K562 (cell line): ENCODE measurements around the gene CPVL. TPM values are rescaled to one million over a fixed set of nuclear protein-coding genes. Genes with fewer than 3 reads are reported as not detected.

Source experiments
- ATAC-seq: fragments of 200-7000 bp; cut with Tn5 transposase; 3 replicates; pipeline ENCODE4 v1.9.1; 2020; ENCODE audit warnings: moderate library complexity
- BruUV-seq: library from RNA; stranded (reverse); fragments of 400-500 nt; replicated peaks from 2 replicates; lab custom pipeline; 2021; lab: Mats Ljungman, UMichigan
- CTCF ChIA-PET: fragments of 300-600 bp; formaldehyde crosslinking; extraction: SDS; loops from one replicate; lab custom pipeline; 2021; ENCODE audit warnings: low intra/inter-chr PET ratio; lab: Yijun Ruan, JAX
- POLR2A ChIA-PET: fragments of 300-600, 350-650 bp; sonication (Branson Sonifier 250); formaldehyde crosslinking; extraction: SDS; loops from one replicate; lab custom pipeline; 2021; ENCODE audit warnings: antibody characterized with exemption, inconsistent platforms; lab: Yijun Ruan, JAX
- DNase-seq, 4 experiments: peaks; one replicate each; pipeline versions ENCODE4 v3.0.0 to v3.0.0-alpha.2; 2011 to 2018; ENCODE audit warnings: low spot score in 3 of 4, mixed read lengths in 3 of 4; ENCODE audit errors: extremely low read depth in 1 of 4
- FAIRE-seq: peaks from 2 replicates; lab custom pipeline; 2011; peaks lifted over from hg19 to GRCh38; lab: Jason Lieb, UNC
- H2AFZ ChIP-seq: 2 replicates; pipeline ENCODE4 v1.6.0; 2011; ENCODE audit warnings: low read depth, low read length, control low read depth, inconsistent platforms
- H3K27ac ChIP-seq: fragments of 200-600 bp; 3 replicates; pipeline ENCODE4 v1.8.0; 2011; ENCODE audit warnings: low read depth, mild to moderate bottlenecking, control low read depth, inconsistent platforms, low read length, moderate library complexity, mixed read lengths; ENCODE audit errors: extremely low read depth
- H3K27me3 ChIP-seq, 2 experiments: fragments of 300-600 bp in 1 of 2; 2 replicates in 1 of 2; 3 replicates in 1 of 2; pipeline versions ENCODE4 v1.6.0 to v1.8.0; 2011; ENCODE audit warnings: inconsistent platforms in 2 of 2, low read length in 2 of 2, mild to moderate bottlenecking in 1 of 2, mixed read lengths in 1 of 2, moderate library complexity in 1 of 2; ENCODE audit not compliant: control insufficient read depth in 2 of 2, insufficient read depth in 2 of 2
- H3K36me3 ChIP-seq: fragments of 300-600 bp; 3 replicates; pipeline ENCODE4 v1.8.0; 2011; ENCODE audit warnings: mild to moderate bottlenecking, low read length, inconsistent platforms; ENCODE audit not compliant: control insufficient read depth, insufficient read depth
- H3K4me1 ChIP-seq, 2 experiments: fragments of 200-600 bp in 1 of 2; replicated peaks in 1 of 2; 2 replicates in 1 of 2; 3 replicates in 1 of 2; pipeline versions ENCODE4 v1.5.1 to v1.8.0; 2011; ENCODE audit warnings: inconsistent platforms in 2 of 2, low read length in 2 of 2, mild to moderate bottlenecking in 1 of 2, mixed read lengths in 1 of 2, moderate library complexity in 1 of 2; ENCODE audit not compliant: control insufficient read depth in 2 of 2, insufficient read depth in 2 of 2
- H3K4me2 ChIP-seq: 2 replicates; pipeline ENCODE4 v1.6.1; 2011; ENCODE audit warnings: low read length, control low read depth, inconsistent platforms, mixed read lengths; ENCODE audit not compliant: insufficient read depth
- H3K4me3 ChIP-seq: fragments of 200-600 bp; sonication (generic), shearing (Covaris generic); 2 replicates; pipeline ENCODE4 v1.5.1; 2016; ENCODE audit warnings: control low read depth, inconsistent platforms
- H3K79me2 ChIP-seq: fragments of 200-600 bp; 3 replicates; pipeline ENCODE4 v1.8.0; 2011; ENCODE audit warnings: low read length, inconsistent platforms; ENCODE audit not compliant: control insufficient read depth, insufficient read depth
- H3K9ac ChIP-seq, 2 experiments: 2 replicates each; pipeline versions ENCODE4 v1.6.0 to v1.6.1; 2011; ENCODE audit warnings: low read depth in 2 of 2, low read length in 2 of 2, control low read depth in 1 of 2, inconsistent platforms in 1 of 2, mild to moderate bottlenecking in 1 of 2, mixed read lengths in 1 of 2; ENCODE audit not compliant: insufficient read depth in 1 of 2
- H3K9me1 ChIP-seq: one replicate; pipeline ENCODE4 v1.6.0; 2011; ENCODE audit warnings: inconsistent platforms, mild to moderate bottlenecking, low read length, moderate library complexity; ENCODE audit not compliant: control insufficient read depth, insufficient read depth
- H3K9me3 ChIP-seq: replicated peaks from 2 replicates; pipeline ENCODE4 v1.5.1; 2011; ENCODE audit warnings: low read depth, low read length, inconsistent platforms; ENCODE audit not compliant: control insufficient read depth, insufficient read depth
- H4K20me1 ChIP-seq: replicated peaks from 2 replicates; pipeline ENCODE4 v1.6.1; 2011; ENCODE audit warnings: low read length, inconsistent platforms, mixed read lengths; ENCODE audit not compliant: control insufficient read depth, insufficient read depth
- RBBP5 ChIP-seq: fragments of 200-600 bp; sonication (generic); IDR thresholded peaks from 2 replicates; pipeline ENCODE4 v1.6.1; 2012; ENCODE audit warnings: borderline replicate concordance, mild to moderate bottlenecking, low read length, control low read depth, inconsistent platforms; ENCODE audit not compliant: insufficient read depth, poor library complexity, severe bottlenecking
- TEAD4 ChIP-seq, 2 experiments: sonication (generic) in 1 of 2; formaldehyde crosslinking in 1 of 2; IDR thresholded peaks; 2 replicates each; pipeline versions ENCODE4 v1.6.1 to v1.8.0; 2012 to 2022; ENCODE audit warnings: borderline replicate concordance in 1 of 2, inconsistent platforms in 1 of 2, low read length in 1 of 2, mild to moderate bottlenecking in 1 of 2, missing genetic modification reagents in 1 of 2
- ZNF165 ChIP-seq: fragments of 250-450 bp; sonication (Bioruptor Pico); IDR thresholded peaks from 2 replicates; pipeline ENCODE4 v1.4.0; 2020; ENCODE audit warnings: borderline replicate concordance
- ZNF232 ChIP-seq: sonication (generic); formaldehyde crosslinking; IDR thresholded peaks from 2 replicates; pipeline ENCODE4 v1.8.0; 2022; ENCODE audit warnings: mild to moderate bottlenecking, missing genetic modification reagents
- in situ Hi-C: fragments of 300-500 bp; cut with MboI; formaldehyde crosslinking; loops from 4 replicates; pipeline ENCODE4 v1.15.0; 2018; ENCODE audit warnings: inconsistent platforms, mixed read lengths
- intact Hi-C: fragments of 100-400 bp; cut with micrococcal nuclease; formaldehyde crosslinking; loops from 2 replicates; pipeline ENCODE4 v1.14.2; 2022
- polyA plus RNA-seq, 8 experiments: library from polyadenylated mRNA; depleted of rRNA in 4 of 8; stranded (reverse) in 5 of 8; unstranded in 3 of 8; fragments of >200 nt; fragmentation: Nextera tagmentation in 2 of 8; fragmentation: Illumina TruSeq in 1 of 8; extraction: Ambion mirVana in 2 of 8; extraction: Trizol in 1 of 8; gene quantifications; 2 replicates each; pipeline versions ENCODE4 v1.2.1 to v1.2.3, GENCODE V29; 2011 to 2014; ENCODE audit warnings: inconsistent platforms in 1 of 8, missing spikeins in 1 of 8
- total RNA-seq, 7 experiments: library from RNA; depleted of rRNA in 6 of 7; stranded (reverse); fragments of >200 nt in 6 of 7; fragmentation: Illumina TruSeq in 2 of 7; extraction: Trizol in 2 of 7; gene quantifications; 2 replicates each; pipeline versions ENCODE4 v1.2.1 to v1.2.3, GENCODE V29; 2011 to 2021; ENCODE audit warnings: low replicate concordance in 1 of 7
- TF ChIP-seq, protein P1 (sequence below): fragments of 200-800 bp; sonication (Bioruptor generic); IDR thresholded peaks from 2 replicates; pipeline ENCODE4 v1.6.1; 2017; ENCODE audit warnings: missing genetic modification characterization, missing compliant biosample characterization
- TF ChIP-seq, protein P2 (sequence below): IDR thresholded peaks from 3 replicates; pipeline ENCODE4 v1.6.1; 2011; ENCODE audit warnings: borderline replicate concordance, mild to moderate bottlenecking, moderate library complexity; ENCODE audit not compliant: insufficient read length; ENCODE audit errors: extremely low read depth

The CPVL gene
- total and polyA plus RNA-seq, 9 of the 15 experiments (the other 6 are each of a cell fraction or from before 2014, with no cell fraction given): 0.89 to 2.4 (median 1.5) TPM

DNA sequence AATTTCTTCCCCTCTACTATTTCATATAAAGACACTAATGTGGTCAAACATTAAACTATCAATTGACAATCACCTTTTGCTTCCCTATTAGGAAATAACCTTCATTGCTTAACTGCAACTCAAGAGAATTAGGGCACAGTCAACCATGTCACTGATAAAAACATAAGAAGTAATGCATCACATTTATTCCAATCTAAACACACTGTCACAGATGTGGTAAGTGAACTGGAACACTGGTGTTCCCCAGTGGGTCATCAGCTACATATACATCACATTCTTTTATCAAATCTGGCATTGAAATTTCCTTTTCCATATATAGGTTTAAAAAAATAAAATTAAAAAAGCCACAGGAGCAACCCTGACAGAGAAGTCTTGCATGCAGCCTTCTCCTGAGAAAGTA is 191.9 kb downstream of the CPVL start:
- intact Hi-C loops: no loop called here
- no TSS peak for BruUV-seq

More for the DNA sequence above, 191.9 kb downstream of the CPVL start:
- in situ Hi-C loops: no loop called here
- no peak for ATAC-seq
- no peak overlapping the region for H2AFZ ChIP-seq
- H3K79me2 ChIP-seq: no peaks in the 10 kb centered on the region
- H3K9me1 ChIP-seq: no peaks in the 10 kb centered on the region
- H3K27ac ChIP-seq: no peak overlapping the region
- H3K4me3 ChIP-seq: no peak overlapping the region
- H3K4me2 ChIP-seq: no peak overlapping the region
- no peaks in the 10 kb centered on the region for H4K20me1 ChIP-seq
- H3K36me3 ChIP-seq: no peaks in the 10 kb centered on the region
- TF ChIP-seq, protein P1, sequence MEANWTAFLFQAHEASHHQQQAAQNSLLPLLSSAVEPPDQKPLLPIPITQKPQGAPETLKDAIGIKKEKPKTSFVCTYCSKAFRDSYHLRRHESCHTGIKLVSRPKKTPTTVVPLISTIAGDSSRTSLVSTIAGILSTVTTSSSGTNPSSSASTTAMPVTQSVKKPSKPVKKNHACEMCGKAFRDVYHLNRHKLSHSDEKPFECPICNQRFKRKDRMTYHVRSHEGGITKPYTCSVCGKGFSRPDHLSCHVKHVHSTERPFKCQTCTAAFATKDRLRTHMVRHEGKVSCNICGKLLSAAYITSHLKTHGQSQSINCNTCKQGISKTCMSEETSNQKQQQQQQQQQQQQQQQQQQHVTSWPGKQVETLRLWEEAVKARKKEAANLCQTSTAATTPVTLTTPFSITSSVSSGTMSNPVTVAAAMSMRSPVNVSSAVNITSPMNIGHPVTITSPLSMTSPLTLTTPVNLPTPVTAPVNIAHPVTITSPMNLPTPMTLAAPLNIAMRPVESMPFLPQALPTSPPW (CRISPR knock-in tag): no peak
- TF ChIP-seq ZNF165 (CRISPR knock-in tag) (no peak), TEAD4 (IDR thresholded peaks at IDR 0.05; ENCODE audit: low read length) (no peak), TEAD4 (CRISPR knock-in tag; IDR thresholded peaks at IDR 0.05; ENCODE audit: borderline replicate concordance) (no peak), ZNF232 (CRISPR knock-in tag) (no peak), RBBP5 (no peak)
- TF ChIP-seq, protein P2, sequence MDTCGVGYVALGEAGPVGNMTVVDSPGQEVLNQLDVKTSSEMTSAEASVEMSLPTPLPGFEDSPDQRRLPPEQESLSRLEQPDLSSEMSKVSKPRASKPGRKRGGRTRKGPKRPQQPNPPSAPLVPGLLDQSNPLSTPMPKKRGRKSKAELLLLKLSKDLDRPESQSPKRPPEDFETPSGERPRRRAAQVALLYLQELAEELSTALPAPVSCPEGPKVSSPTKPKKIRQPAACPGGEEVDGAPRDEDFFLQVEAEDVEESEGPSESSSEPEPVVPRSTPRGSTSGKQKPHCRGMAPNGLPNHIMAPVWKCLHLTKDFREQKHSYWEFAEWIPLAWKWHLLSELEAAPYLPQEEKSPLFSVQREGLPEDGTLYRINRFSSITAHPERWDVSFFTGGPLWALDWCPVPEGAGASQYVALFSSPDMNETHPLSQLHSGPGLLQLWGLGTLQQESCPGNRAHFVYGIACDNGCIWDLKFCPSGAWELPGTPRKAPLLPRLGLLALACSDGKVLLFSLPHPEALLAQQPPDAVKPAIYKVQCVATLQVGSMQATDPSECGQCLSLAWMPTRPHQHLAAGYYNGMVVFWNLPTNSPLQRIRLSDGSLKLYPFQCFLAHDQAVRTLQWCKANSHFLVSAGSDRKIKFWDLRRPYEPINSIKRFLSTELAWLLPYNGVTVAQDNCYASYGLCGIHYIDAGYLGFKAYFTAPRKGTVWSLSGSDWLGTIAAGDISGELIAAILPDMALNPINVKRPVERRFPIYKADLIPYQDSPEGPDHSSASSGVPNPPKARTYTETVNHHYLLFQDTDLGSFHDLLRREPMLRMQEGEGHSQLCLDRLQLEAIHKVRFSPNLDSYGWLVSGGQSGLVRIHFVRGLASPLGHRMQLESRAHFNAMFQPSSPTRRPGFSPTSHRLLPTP: no peak
- CTCF ChIA-PET: no interaction called here
- no peak for FAIRE-seq
- H3K4me1 ChIP-seq: no peaks in the 10 kb centered on the region
- H3K27me3 ChIP-seq: no peaks in the 10 kb centered on the region
- H3K9ac ChIP-seq: no peak overlapping the region
- DNase-seq: no peak
- H3K9me3 ChIP-seq: no peaks in the 10 kb centered on the region
- POLR2A ChIA-PET: no interaction called here
